Caco-2 (cell line): Measurements from ENCODE around the gene HYKK. TPM values are rescaled to one million over a fixed set of nuclear protein-coding genes. Genes with fewer than 3 reads are reported as not detected.
A peak's percentile ranks its signal among the peaks of the same experiment; 100 is the strongest.

ENCODE experiments used
- BruUV-seq: library from RNA; stranded (reverse); fragments of 400-500 nt; replicated peaks from 2 replicates; lab custom pipeline; 2021; lab: Mats Ljungman, UMichigan
- CTCF ChIA-PET: fragments of 300-600 bp; sonication (Branson Sonifier 250); formaldehyde crosslinking; loops from one replicate; lab custom pipeline; 2022; ENCODE audit warnings: antibody characterized with exemption; lab: Charles Lee
- POLR2A ChIA-PET: fragments of 300-600 bp; sonication (Branson Sonifier 250); formaldehyde crosslinking; loops from one replicate; lab custom pipeline; 2022; ENCODE audit warnings: antibody characterized with exemption; lab: Charles Lee
- DNase-seq, 2 experiments: peaks; one replicate each; pipeline versions ENCODE4 v3.0.0 to v3.0.0-alpha.2; 2020 to 2022
- H3K27me3 ChIP-seq: replicated peaks from 2 replicates; pipeline ENCODE4 v1.6.0; 2011; ENCODE audit warnings: low read length; ENCODE audit not compliant: control insufficient read depth, insufficient read depth
- H3K36me3 ChIP-seq: 2 replicates; pipeline ENCODE4 v1.5.1; 2011; ENCODE audit warnings: low read length; ENCODE audit not compliant: control insufficient read depth, insufficient read depth
- H3K4me1 ChIP-seq: fragments of 250-450 bp; sonication (Bioruptor Pico); 2 replicates; pipeline ENCODE4 v1.5.1; 2020; ENCODE audit warnings: mild to moderate bottlenecking
- H3K4me3 ChIP-seq: 2 replicates; pipeline ENCODE4 v1.5.1; 2011; ENCODE audit warnings: low read depth, mild to moderate bottlenecking, control low read depth, low read length
- H3K9me3 ChIP-seq: fragments of 250-450 bp; sonication (Bioruptor Pico); 2 replicates; pipeline ENCODE4 v1.5.1; 2020; ENCODE audit warnings: mild to moderate bottlenecking, moderate library complexity
- H3K27ac Mint-ChIP-seq: one replicate; pipeline ENCODE4 v1.8.0; 2022; ENCODE audit warnings: mixed read lengths; ENCODE audit not compliant: unreplicated experiment
- H3K27me3 Mint-ChIP-seq: one replicate; pipeline ENCODE4 v1.8.0; 2022; ENCODE audit warnings: mixed read lengths; ENCODE audit not compliant: insufficient read depth, unreplicated experiment
- H3K36me3 Mint-ChIP-seq: one replicate; pipeline ENCODE4 v1.8.0; 2022; ENCODE audit warnings: mild to moderate bottlenecking, mixed read lengths; ENCODE audit not compliant: insufficient read depth, unreplicated experiment
- H3K4me1 Mint-ChIP-seq: one replicate; pipeline ENCODE4 v1.8.0; 2022; ENCODE audit warnings: low read depth, mixed read lengths; ENCODE audit not compliant: unreplicated experiment
- H3K4me3 Mint-ChIP-seq: one replicate; pipeline ENCODE4 v1.8.0; 2022; ENCODE audit warnings: mild to moderate bottlenecking, moderate library complexity, mixed read lengths; ENCODE audit not compliant: unreplicated experiment
- H3K9me3 Mint-ChIP-seq: one replicate; pipeline ENCODE4 v1.8.0; 2022; ENCODE audit warnings: mixed read lengths; ENCODE audit not compliant: unreplicated experiment
- intact Hi-C: fragments of 100-400 bp; cut with micrococcal nuclease; formaldehyde crosslinking; loops from one replicate; pipeline ENCODE4 v1.10.0; 2022; ENCODE audit not compliant: unreplicated experiment
- total RNA-seq: library from RNA; stranded (reverse); gene quantifications from 2 replicates; pipeline ENCODE4 v1.2.3, GENCODE V29; 2022
- TF ChIP-seq, protein P1 (sequence below), 2 experiments: fragments of 200-600 bp in 1 of 2; IDR thresholded peaks; 1 replicate in 1 of 2; 2 replicates in 1 of 2; pipeline versions ENCODE4 v1.5.1 to v1.8.0; 2011 to 2022; ENCODE audit warnings: antibody characterized with exemption in 1 of 2, control low read depth in 1 of 2, inconsistent platforms in 1 of 2, low read depth in 1 of 2, low read length in 1 of 2, mild to moderate bottlenecking in 1 of 2, moderate library complexity in 1 of 2; ENCODE audit not compliant: insufficient read depth in 1 of 2, severe bottlenecking in 1 of 2, unreplicated experiment in 1 of 2

Gene HYKK
- total RNA-seq, 1 experiment from 2014 or later: 6.5 TPM

DNA sequence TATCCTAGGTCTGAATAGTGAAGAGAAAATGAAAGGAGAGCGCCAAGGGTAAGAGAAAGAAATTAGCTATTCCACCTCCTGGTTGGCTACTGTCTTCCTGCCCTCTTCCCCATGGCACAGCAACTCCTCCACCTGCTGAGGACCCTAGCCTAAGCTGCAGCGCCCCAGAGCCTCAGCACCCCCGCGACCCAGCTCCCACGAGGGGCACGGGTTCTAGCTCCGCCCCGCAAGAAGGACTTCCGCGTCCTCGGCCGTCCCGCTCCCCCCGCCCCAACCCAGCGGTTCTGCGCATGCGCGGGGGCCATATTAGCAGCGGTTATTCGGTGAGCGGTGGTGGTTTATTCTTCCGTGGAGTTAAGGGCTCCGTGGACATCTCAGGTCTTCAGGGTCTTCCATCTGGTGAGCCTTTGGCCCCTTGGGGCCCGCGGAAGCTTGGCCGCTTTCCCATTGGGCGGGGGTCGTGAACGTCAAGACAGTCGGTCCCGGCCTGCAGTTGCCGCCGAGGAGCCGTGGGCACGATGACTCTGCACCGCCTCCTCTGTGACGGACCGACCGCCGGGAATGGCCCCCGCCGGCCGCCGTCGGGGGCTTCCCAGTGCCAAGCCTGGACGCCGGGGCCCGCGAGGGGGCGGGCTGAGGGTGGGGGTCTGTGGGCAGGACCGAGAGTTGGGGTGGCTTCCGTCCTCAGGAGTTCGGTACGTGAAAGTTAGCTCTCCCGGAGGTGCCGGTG is 32.9 kb downstream of the HYKK start, which contains the start of gene PSMA4:
Gene PSMA4, plus strand, starts transcription at position 304 of the 730 bp plus-strand sequence. CDS start 1,484 bp downstream, outside the sequence.
- Histone ChIP-seq H3K27me3 (no peaks in the 10 kb centered on the region), H3K9me3 (no peaks in the 10 kb centered on the region), H3K4me3 (peak within 1 kb of the TSS; percentile 75), H3K36me3 (peaks cover 3% of the 10 kb centered on the region), H3K4me1 (no peaks in the 10 kb centered on the region)
- H3K27ac Mint-ChIP-seq: peak within 1 kb of the TSS; percentile 96
- H3K9me3 Mint-ChIP-seq: no peaks in the 10 kb centered on the region
- peak; percentile 86 to 90 for DNase-seq
- H3K36me3 Mint-ChIP-seq: peaks cover 24% of the 10 kb centered on the region
- TF ChIP-seq, protein P1, sequence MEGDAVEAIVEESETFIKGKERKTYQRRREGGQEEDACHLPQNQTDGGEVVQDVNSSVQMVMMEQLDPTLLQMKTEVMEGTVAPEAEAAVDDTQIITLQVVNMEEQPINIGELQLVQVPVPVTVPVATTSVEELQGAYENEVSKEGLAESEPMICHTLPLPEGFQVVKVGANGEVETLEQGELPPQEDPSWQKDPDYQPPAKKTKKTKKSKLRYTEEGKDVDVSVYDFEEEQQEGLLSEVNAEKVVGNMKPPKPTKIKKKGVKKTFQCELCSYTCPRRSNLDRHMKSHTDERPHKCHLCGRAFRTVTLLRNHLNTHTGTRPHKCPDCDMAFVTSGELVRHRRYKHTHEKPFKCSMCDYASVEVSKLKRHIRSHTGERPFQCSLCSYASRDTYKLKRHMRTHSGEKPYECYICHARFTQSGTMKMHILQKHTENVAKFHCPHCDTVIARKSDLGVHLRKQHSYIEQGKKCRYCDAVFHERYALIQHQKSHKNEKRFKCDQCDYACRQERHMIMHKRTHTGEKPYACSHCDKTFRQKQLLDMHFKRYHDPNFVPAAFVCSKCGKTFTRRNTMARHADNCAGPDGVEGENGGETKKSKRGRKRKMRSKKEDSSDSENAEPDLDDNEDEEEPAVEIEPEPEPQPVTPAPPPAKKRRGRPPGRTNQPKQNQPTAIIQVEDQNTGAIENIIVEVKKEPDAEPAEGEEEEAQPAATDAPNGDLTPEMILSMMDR (IDR thresholded peaks at IDR 0.05; ENCODE audit: insufficient read depth in 1 of 2, low read depth in 1 of 2, low read length in 1 of 2, severe bottlenecking in 1 of 2, unreplicated experiment in 1 of 2): no peak
- intact Hi-C loops: loop anchor here (1.0 kb wide), 1 partner anchor 33 kb away; the partner anchor contains the start of gene HYKK
- H3K27me3 Mint-ChIP-seq: no peaks in the 10 kb centered on the region
- ChIA-PET CTCF (interaction anchor here (0.6 to 1.4 kb wide), 3 partner anchors 10 to 33 kb away, joined by 3 to 4 read pairs (median 4); partner anchors contain the start of genes CHRNA5 and HYKK), POLR2A (interaction anchor here (0.6 to 1.2 kb wide), 6 partner anchors 12 to 296 kb away, joined by 3 to 12 read pairs (median 3); partner anchors contain the start of genes CHRNA5 and SKIC8)
- no TSS peak for BruUV-seq
- peak within 1 kb of the TSS; percentile 91 for H3K4me3 Mint-ChIP-seq
- peaks cover 14% of the 10 kb centered on the region for H3K4me1 Mint-ChIP-seq

DNA sequence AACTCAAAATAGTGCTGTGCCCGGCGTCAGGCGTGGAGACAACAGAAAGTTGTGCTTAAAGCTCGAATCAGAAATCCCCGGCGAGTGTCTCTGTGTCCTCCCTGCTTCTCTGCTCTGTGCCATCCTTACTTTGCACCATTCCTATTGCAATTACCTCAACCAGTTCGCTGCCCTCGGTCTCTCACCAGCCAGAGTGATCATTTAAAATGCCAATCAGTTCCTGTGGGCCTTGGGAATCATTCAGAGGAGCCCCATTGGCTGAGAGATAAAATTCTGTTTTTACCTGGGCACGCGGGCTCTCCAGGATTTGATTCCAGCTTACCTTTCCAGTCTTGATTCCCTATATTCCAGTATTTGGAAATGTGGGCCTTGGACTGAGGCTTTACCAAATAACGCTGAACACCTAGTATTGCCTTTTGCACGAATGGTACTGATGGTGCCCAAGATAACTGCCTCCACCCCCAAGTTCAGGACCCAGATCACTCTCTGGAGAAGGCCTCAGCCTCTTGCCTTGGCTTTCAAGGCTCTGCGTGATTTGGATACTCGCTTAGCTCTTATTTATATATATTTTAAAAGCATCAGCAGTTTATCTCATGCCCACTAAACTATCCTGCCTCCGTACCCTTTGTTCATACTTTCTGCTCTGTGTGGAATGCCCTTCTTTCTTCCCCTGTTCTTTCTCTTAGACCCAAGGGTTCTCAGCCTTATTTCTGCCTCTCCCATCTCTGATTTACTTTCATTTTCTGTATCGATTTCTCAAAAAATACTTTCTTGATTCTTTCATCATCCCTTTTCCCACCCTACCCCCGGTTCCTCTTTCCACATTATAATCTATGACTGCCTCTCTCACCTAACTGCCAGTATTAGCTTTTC is 33.7 kb downstream of the HYKK start:
- H3K36me3 Mint-ChIP-seq: peaks cover 32% of the 10 kb centered on the region
- Histone ChIP-seq H3K9me3 (no peaks in the 10 kb centered on the region), H3K4me1 (no peaks in the 10 kb centered on the region), H3K36me3 (peaks cover 3% of the 10 kb centered on the region), H3K27me3 (no peaks in the 10 kb centered on the region), H3K4me3 (peak overlapping the region; percentile 75)
- no TSS peak for BruUV-seq
- H3K27ac Mint-ChIP-seq: peak overlapping the region; percentile 96
- DNase-seq: no peak
- ChIA-PET POLR2A (interaction anchor here (1.1 kb wide), 1 partner anchor 11 kb away, joined by 3 read pairs; no protein-coding TSS in a partner anchor), CTCF (interaction anchor here (0.6 to 1.4 kb wide), 2 partner anchors 24 to 33 kb away, joined by 3 to 4 read pairs; partner anchors contain the start of genes CHRNA5 and HYKK)
- TF ChIP-seq, protein P1 (IDR thresholded peaks at IDR 0.05; ENCODE audit: insufficient read depth in 1 of 2, low read depth in 1 of 2, low read length in 1 of 2, severe bottlenecking in 1 of 2, unreplicated experiment in 1 of 2): no peak
- H3K4me3 Mint-ChIP-seq: peak overlapping the region; percentile 91
- H3K27me3 Mint-ChIP-seq: no peaks in the 10 kb centered on the region
- H3K9me3 Mint-ChIP-seq: no peaks in the 10 kb centered on the region
- intact Hi-C loops: loop anchor here (1.0 kb wide), 2 partner anchors 24 to 34 kb away; partner anchors contain the start of genes CHRNA5 and HYKK
- peaks cover 14% of the 10 kb centered on the region for H3K4me1 Mint-ChIP-seq

DNA sequence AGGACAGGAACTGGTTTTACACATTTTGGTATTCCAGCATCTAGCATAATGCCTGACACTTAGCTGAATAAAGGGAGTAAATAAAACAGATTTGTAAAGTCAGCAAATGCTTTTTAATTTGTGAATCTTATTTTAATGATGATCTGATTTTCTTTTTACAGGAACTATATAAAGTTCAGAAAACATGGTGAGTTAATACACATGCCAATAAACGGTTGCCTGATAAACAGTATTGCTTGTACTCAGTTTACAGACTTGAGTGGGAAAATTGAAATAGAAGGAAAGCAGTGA is 34.3 kb downstream of the HYKK start:
- ChIA-PET CTCF (no interaction called here), POLR2A (no interaction called here)
- Mint-ChIP-seq H3K27me3 (no peaks in the 10 kb centered on the region), H3K4me3 (peak overlapping the region; percentile 91), H3K9me3 (no peaks in the 10 kb centered on the region), H3K36me3 (peaks cover 37% of the 10 kb centered on the region), H3K4me1 (peaks cover 14% of the 10 kb centered on the region), H3K27ac (peak overlapping the region; percentile 96)
- TSS peak; percentile 40 for BruUV-seq
- no peaks in the 10 kb centered on the region for H3K9me3 ChIP-seq
- TF ChIP-seq, protein P1 (IDR thresholded peaks at IDR 0.05; ENCODE audit: insufficient read depth in 1 of 2, low read depth in 1 of 2, low read length in 1 of 2, severe bottlenecking in 1 of 2, unreplicated experiment in 1 of 2): no peak
- peaks cover 3% of the 10 kb centered on the region for H3K36me3 ChIP-seq
- intact Hi-C loops: loop anchor here (1.0 kb wide), 1 partner anchor 24 kb away; the partner anchor contains the start of gene CHRNA5
- H3K4me1 ChIP-seq: no peaks in the 10 kb centered on the region
- no peak for DNase-seq
- H3K4me3 ChIP-seq: peak overlapping the region; percentile 75
- H3K27me3 ChIP-seq: no peaks in the 10 kb centered on the region
